ENCODE data around the gene TBX20. TPM values are rescaled to one million over a fixed set of nuclear protein-coding genes. Genes with fewer than 3 reads are reported as not detected.
A peak's percentile ranks its signal among the peaks of the same experiment; 100 is the strongest.
"Not testable (repeated sequence)": the region's sequence is repeated elsewhere in the genome, so short reads cannot be mapped to it uniquely, and the experiment has no call there.

The TBX20 gene
- total and polyA plus RNA-seq, 5 donors, result 14.8 to 254 (median 226) TPM

- 57% methylated on average over 3 of the region's 3 CpGs for WGBS
- peak in 1 of 2 donors; percentile 8 for ATAC-seq
These were observed 37.9 kb downstream of the TBX20 start for GRCh38 chr7:35216033-35216432.

GRCh38 chr7:35215063-35215462, 38.8 kb downstream of the TBX20 start:
- 73% methylated on average over 2 of the region's 3 CpGs for WGBS
- intact Hi-C loops (cut with DNase I); DNase-seq; H3K27ac ChIP-seq (ENCODE audit: low read length); H3K9me3 ChIP-seq (ENCODE audit: control insufficient read depth, low read length); ATAC-seq; H3K4me1 ChIP-seq (ENCODE audit: control insufficient read depth, insufficient read depth, low read length); H3K27me3 ChIP-seq (ENCODE audit: control insufficient read depth, insufficient read depth); H3K4me3 ChIP-seq (ENCODE audit: low read length): not testable (repeated sequence)

More at GRCh38 chr7:35216033-35216432, 37.9 kb downstream of the TBX20 start:
- H3K4me1 ChIP-seq (ENCODE audit: control insufficient read depth, insufficient read depth, low read length); H3K4me3 ChIP-seq (ENCODE audit: low read length); H3K27ac ChIP-seq (ENCODE audit: low read length); H3K27me3 ChIP-seq (ENCODE audit: control insufficient read depth, insufficient read depth); H3K9me3 ChIP-seq (ENCODE audit: control insufficient read depth, low read length); DNase-seq; intact Hi-C loops (cut with DNase I): not testable (repeated sequence)

GRCh38 chr7:35206924-35207323, 47.0 kb downstream of the TBX20 start:
- H3K27ac ChIP-seq (ENCODE audit: low read length); H3K4me1 ChIP-seq (ENCODE audit: control insufficient read depth, insufficient read depth, low read length); H3K27me3 ChIP-seq (ENCODE audit: control insufficient read depth, insufficient read depth); intact Hi-C loops (cut with DNase I); DNase-seq; ATAC-seq; H3K4me3 ChIP-seq (ENCODE audit: low read length); H3K9me3 ChIP-seq (ENCODE audit: control insufficient read depth, low read length): not testable (repeated sequence)

GRCh38 chr7:35204850-35205249, 49.0 kb downstream of the TBX20 start:
- intact Hi-C loops (cut with DNase I); H3K27me3 ChIP-seq (ENCODE audit: control insufficient read depth, insufficient read depth); H3K4me1 ChIP-seq (ENCODE audit: control insufficient read depth, insufficient read depth, low read length); H3K4me3 ChIP-seq (ENCODE audit: low read length); H3K9me3 ChIP-seq (ENCODE audit: control insufficient read depth, low read length); DNase-seq; ATAC-seq; H3K27ac ChIP-seq (ENCODE audit: low read length): not testable (repeated sequence)
- 81% methylated on average over 1 of the region's 1 CpG for WGBS

GRCh38 chr7:35204031-35204430, 49.9 kb downstream of the TBX20 start:
- ATAC-seq; H3K4me3 ChIP-seq (ENCODE audit: low read length); H3K27me3 ChIP-seq (ENCODE audit: control insufficient read depth, insufficient read depth); H3K4me1 ChIP-seq (ENCODE audit: control insufficient read depth, insufficient read depth, low read length); H3K9me3 ChIP-seq (ENCODE audit: control insufficient read depth, low read length); intact Hi-C loops (cut with DNase I); DNase-seq; H3K27ac ChIP-seq (ENCODE audit: low read length): not testable (repeated sequence)
- 63% methylated on average over 5 of the region's 5 CpGs for WGBS

- H3K4me3 ChIP-seq (ENCODE audit: low read length); H3K9me3 ChIP-seq (ENCODE audit: control insufficient read depth, low read length); H3K27me3 ChIP-seq (ENCODE audit: control insufficient read depth, insufficient read depth); H3K4me1 ChIP-seq (ENCODE audit: control insufficient read depth, insufficient read depth, low read length); H3K27ac ChIP-seq (ENCODE audit: low read length); intact Hi-C loops (cut with DNase I): not testable (repeated sequence)
- 53% methylated on average over 6 of the region's 6 CpGs for WGBS
- DNase-seq (peak in 1 of 3 donors; percentile 18), ATAC-seq (peak; percentile 15 to 30)
These were observed 51.5 kb downstream of the TBX20 start for GRCh38 chr7:35202353-35202752.

GRCh38 chr7:35200170-35200569, 53.7 kb downstream of the TBX20 start:
- H3K4me3 ChIP-seq (ENCODE audit: low read length); H3K27me3 ChIP-seq (ENCODE audit: control insufficient read depth, insufficient read depth); H3K4me1 ChIP-seq (ENCODE audit: control insufficient read depth, insufficient read depth, low read length); H3K27ac ChIP-seq (ENCODE audit: low read length); ATAC-seq; intact Hi-C loops (cut with DNase I); H3K9me3 ChIP-seq (ENCODE audit: control insufficient read depth, low read length); DNase-seq: not testable (repeated sequence)
- 68% methylated on average over 2 of the region's 2 CpGs for WGBS

GRCh38 chr7:35198370-35199140, 55.3 kb downstream of the TBX20 start:
- intact Hi-C loops (cut with DNase I); H3K27me3 ChIP-seq (ENCODE audit: control insufficient read depth, insufficient read depth); H3K4me3 ChIP-seq (ENCODE audit: low read length); H3K4me1 ChIP-seq (ENCODE audit: control insufficient read depth, insufficient read depth, low read length); DNase-seq; H3K9me3 ChIP-seq (ENCODE audit: control insufficient read depth, low read length); H3K27ac ChIP-seq (ENCODE audit: low read length): not testable (repeated sequence)
- ATAC-seq, result peak in 1 of 2 donors; percentile 27
- WGBS, result 54% methylated on average over 2 of the region's 2 CpGs

- not testable (repeated sequence) for H3K4me3 ChIP-seq (ENCODE audit: low read length); H3K27ac ChIP-seq (ENCODE audit: low read length); H3K9me3 ChIP-seq (ENCODE audit: control insufficient read depth, low read length); DNase-seq; H3K4me1 ChIP-seq (ENCODE audit: control insufficient read depth, insufficient read depth, low read length); ATAC-seq; H3K27me3 ChIP-seq (ENCODE audit: control insufficient read depth, insufficient read depth)
- 77% methylated on average over 4 of the region's 4 CpGs for WGBS
- intact Hi-C loops (cut with DNase I), result loop anchor here in 1 of 4 donors (5.0 kb wide), 1 partner anchor 326 kb away; no protein-coding TSS in a partner anchor
These were observed 62.3 kb downstream of the TBX20 start for GRCh38 chr7:35191571-35191970.

- intact Hi-C loops (cut with DNase I), result loop anchor here in 1 of 4 donors (5.0 kb wide), 1 partner anchor 327 kb away; no protein-coding TSS in a partner anchor
- H3K9me3 ChIP-seq (ENCODE audit: control insufficient read depth, low read length); ATAC-seq; DNase-seq; H3K4me3 ChIP-seq (ENCODE audit: low read length); H3K27me3 ChIP-seq (ENCODE audit: control insufficient read depth, insufficient read depth); H3K27ac ChIP-seq (ENCODE audit: low read length); H3K4me1 ChIP-seq (ENCODE audit: control insufficient read depth, insufficient read depth, low read length): not testable (repeated sequence)
- 53% methylated on average over 4 of the region's 4 CpGs for WGBS
These were observed 63.6 kb downstream of the TBX20 start for GRCh38 chr7:35190146-35190773.

GRCh38 chr7:35186751-35187150, 67.1 kb downstream of the TBX20 start:
- H3K9me3 ChIP-seq (ENCODE audit: control insufficient read depth, low read length); H3K4me1 ChIP-seq (ENCODE audit: control insufficient read depth, insufficient read depth, low read length); H3K27ac ChIP-seq (ENCODE audit: low read length); H3K27me3 ChIP-seq (ENCODE audit: control insufficient read depth, insufficient read depth): not testable (repeated sequence)
- whole genome bisulfite sequencing, result 1% methylated on average over 27 of the region's 27 CpGs
- ATAC-seq, result peak; percentile 65 to 72
- intact Hi-C loops (cut with DNase I), result loop anchor here in 1 of 4 donors (10.0 kb wide), 1 partner anchor 348 kb away; no protein-coding TSS in a partner anchor
- H3K4me3 ChIP-seq (ENCODE audit: low read length), result peak overlapping the region; percentile 31
- peak; percentile 67 to 79 (median 79) for DNase-seq

All from right cardiac atrium (tissue), 5 donors.